Effector memory CD4-positive, alpha-beta T cell (primary cell): ENCODE measurements around the gene MSX1.

Source experiments
- DNase-seq, 3 donors: peaks; one replicate each; pipeline ENCODE4 v3.0.0-alpha.2; 2020
- H3K27ac ChIP-seq: 2 replicates; pipeline ENCODE4 v1.7.0; 2013; ENCODE audit warnings: mild to moderate bottlenecking, low read length, moderate library complexity; ENCODE audit not compliant: insufficient read depth, poor library complexity, severe bottlenecking
- H3K27me3 ChIP-seq: replicated peaks from 2 replicates; pipeline ENCODE4 v1.7.0; 2013; ENCODE audit warnings: mild to moderate bottlenecking, low read length; ENCODE audit not compliant: insufficient read depth, control insufficient read depth, poor library complexity, severe bottlenecking
- H3K36me3 ChIP-seq: 2 replicates; pipeline ENCODE4 v1.7.0; 2013; ENCODE audit warnings: mild to moderate bottlenecking, low read length, moderate library complexity; ENCODE audit not compliant: control insufficient read depth, insufficient read depth
- H3K4me1 ChIP-seq: 2 replicates; pipeline ENCODE4 v1.7.0; 2013; ENCODE audit warnings: low read length, mild to moderate bottlenecking; ENCODE audit not compliant: control insufficient read depth, insufficient read depth, poor library complexity, severe bottlenecking
- H3K4me3 ChIP-seq: 2 replicates; pipeline ENCODE4 v1.7.0; 2013; ENCODE audit warnings: low read length, low read depth, mild to moderate bottlenecking; ENCODE audit not compliant: insufficient read depth, poor library complexity, severe bottlenecking
- H3K9me3 ChIP-seq: 2 replicates; pipeline ENCODE4 v1.7.0; 2013; ENCODE audit warnings: mild to moderate bottlenecking, low read length, moderate library complexity; ENCODE audit not compliant: control insufficient read depth

Gene MSX1

GRCh38 chr4:4913147-4913561 lies 53.7 kb downstream of the MSX1 start:
- DNase-seq, result no peak

More at GRCh38 chr4:4913147-4913561, 53.7 kb downstream of the MSX1 start:
- Histone ChIP-seq H3K4me3 (no peak overlapping the region), H3K4me1 (no peaks in the 10 kb centered on the region), H3K27ac (no peak overlapping the region), H3K27me3 (no peaks in the 10 kb centered on the region), H3K9me3 (no peaks in the 10 kb centered on the region), H3K36me3 (no peaks in the 10 kb centered on the region)
